BE2C (cell line): Measurements from ENCODE around the gene GRIK4.

Experiments used
- DNase-seq: peaks from one replicate; pipeline ENCODE4 v3.0.0-alpha.2; 2020
- H3K27me3 ChIP-seq: fragments of 250-450 bp; sonication (Bioruptor Pico); 2 replicates; pipeline ENCODE4 v1.5.1; 2020; ENCODE audit warnings: mild to moderate bottlenecking
- H3K36me3 ChIP-seq: fragments of 250-450 bp; sonication (Bioruptor Pico); 2 replicates; pipeline ENCODE4 v1.5.1; 2020; ENCODE audit warnings: mild to moderate bottlenecking
- H3K4me1 ChIP-seq: fragments of 250-450 bp; sonication (Bioruptor Pico); 2 replicates; pipeline ENCODE4 v1.5.1; 2020
- H3K4me3 ChIP-seq: 2 replicates; pipeline ENCODE4 v1.5.1; 2011; ENCODE audit warnings: low read depth, low read length
- H3K9me3 ChIP-seq: fragments of 250-450 bp; sonication (Bioruptor Pico); 2 replicates; pipeline ENCODE4 v1.5.1; 2020
- CTCF ChIP-seq: IDR thresholded peaks from 2 replicates; pipeline ENCODE4 v1.5.1; 2012; ENCODE audit warnings: mild to moderate bottlenecking, low read depth, low read length

GRIK4 gene

GRCh38 chr11:120555433-120555773 is 43.9 kb downstream of the GRIK4 start:
- Histone ChIP-seq H3K27me3 (no peaks in the 10 kb centered on the region), H3K4me1 (peaks cover 19% of the 10 kb centered on the region), H3K9me3 (no peaks in the 10 kb centered on the region), H3K4me3 (no peak overlapping the region), H3K36me3 (no peaks in the 10 kb centered on the region)
- DNase-seq = no peak
- TF ChIP-seq CTCF = no peak

DNA sequence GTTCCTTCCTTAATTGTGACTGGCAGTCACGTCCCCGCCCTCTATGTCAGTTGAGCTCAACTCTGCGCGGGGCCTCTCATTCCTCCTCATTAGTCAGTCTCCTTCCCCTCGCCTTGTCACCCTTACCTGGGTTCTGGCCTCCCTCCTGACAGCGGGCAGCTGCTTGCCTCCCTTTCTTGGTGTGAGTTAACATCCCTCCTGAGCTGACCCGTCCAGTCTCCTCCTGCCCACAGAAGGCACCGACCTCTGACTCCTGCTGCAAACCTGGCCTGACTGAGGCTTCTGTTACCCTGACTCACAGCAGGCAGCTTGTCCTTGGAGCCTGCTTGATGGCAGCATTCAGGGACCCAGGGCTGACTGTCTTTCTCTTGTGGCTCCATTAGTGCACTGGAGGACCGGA is 45.2 kb downstream of the GRIK4 start:
- TF ChIP-seq CTCF = no peak
- Histone ChIP-seq H3K27me3 (no peaks in the 10 kb centered on the region), H3K4me1 (peaks cover 19% of the 10 kb centered on the region), H3K36me3 (no peaks in the 10 kb centered on the region), H3K9me3 (no peaks in the 10 kb centered on the region), H3K4me3 (no peak overlapping the region)
- DNase-seq = no peak

GRCh38 chr11:120558744-120559431 is 47.3 kb downstream of the GRIK4 start:
- no peaks in the 10 kb centered on the region for H3K27me3 ChIP-seq
- TF ChIP-seq CTCF = no peak

DNA sequence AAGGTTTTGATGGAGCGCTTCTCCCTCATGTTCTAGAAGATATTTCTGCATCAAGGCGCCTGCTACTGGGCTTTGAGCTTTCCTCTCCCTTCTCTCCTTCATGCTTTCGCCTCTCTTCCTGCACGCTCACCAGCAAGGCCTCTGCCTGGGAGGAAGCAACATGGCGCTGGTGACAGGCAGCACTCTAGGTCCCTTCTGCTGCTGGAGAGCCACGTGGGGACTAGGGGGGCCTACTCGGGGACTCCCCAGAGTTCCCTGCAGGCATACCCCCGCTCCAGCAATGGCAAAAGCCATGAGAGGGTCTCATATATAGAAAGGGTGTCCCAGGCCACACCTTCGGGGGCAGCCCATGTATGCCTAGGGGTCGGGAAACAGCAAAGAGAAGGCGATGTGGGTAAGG is 49.7 kb downstream of the GRIK4 start:
- Histone ChIP-seq H3K36me3 (no peaks in the 10 kb centered on the region), H3K27me3 (no peaks in the 10 kb centered on the region), H3K9me3 (no peaks in the 10 kb centered on the region), H3K4me1 (peaks cover 10% of the 10 kb centered on the region), H3K4me3 (no peak overlapping the region)
- no peak for DNase-seq
- TF ChIP-seq CTCF = no peak

More at GRCh38 chr11:120558744-120559431, 47.3 kb downstream of the GRIK4 start:
- Histone ChIP-seq H3K9me3 (no peaks in the 10 kb centered on the region), H3K36me3 (no peaks in the 10 kb centered on the region), H3K4me3 (no peak overlapping the region), H3K4me1 (peaks cover 19% of the 10 kb centered on the region)
- DNase-seq = no peak

DNA sequence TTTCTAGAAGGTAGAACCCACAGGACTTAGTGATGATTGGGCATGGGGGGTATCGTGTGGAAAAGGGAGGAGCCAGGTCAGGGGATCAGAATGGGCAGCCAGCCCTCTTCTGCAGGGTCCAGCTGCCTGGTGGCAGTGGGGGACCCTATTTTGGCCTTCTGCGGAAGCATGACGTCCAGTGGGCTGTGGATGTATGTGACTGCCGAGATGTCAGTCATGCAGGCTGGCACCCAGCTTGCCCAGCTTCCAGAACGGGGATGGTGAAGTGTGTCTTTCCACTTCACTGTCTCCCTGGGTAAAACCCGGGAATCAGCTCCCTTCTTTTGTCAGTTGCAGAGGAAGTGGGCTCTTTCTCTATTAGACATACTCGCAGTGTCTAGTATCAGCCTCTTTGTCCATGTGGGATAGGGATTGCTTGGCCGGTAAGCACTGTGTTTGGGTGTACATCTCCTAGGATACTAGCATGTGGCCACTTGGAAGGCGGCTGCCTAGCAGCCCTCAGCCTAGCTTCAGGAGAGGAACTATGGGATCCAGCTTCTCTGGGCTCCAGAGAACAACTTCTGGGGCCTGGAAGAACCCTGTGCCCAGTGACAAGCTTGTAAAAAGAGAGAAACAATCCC is 51.4 kb downstream of the GRIK4 start:
- Histone ChIP-seq H3K4me3 (no peak overlapping the region), H3K27me3 (no peaks in the 10 kb centered on the region), H3K36me3 (no peaks in the 10 kb centered on the region), H3K4me1 (peaks cover 8% of the 10 kb centered on the region), H3K9me3 (no peaks in the 10 kb centered on the region)
- no peak for DNase-seq
- no peak for TF ChIP-seq CTCF
